Measurements from ENCODE around the gene PLA2G4A.

The PLA2G4A gene

GRCh38 chr1:187033693-187034390, 205.1 kb downstream of the PLA2G4A start:
- DNase-seq, result no peak

- DNase-seq, result no peak
Measured at GRCh38 chr1:187034501-187034900, 205.8 kb downstream of the PLA2G4A start.

- no peak for DNase-seq
Measured at GRCh38 chr1:187037973-187038553, 209.3 kb downstream of the PLA2G4A start.

Data from DMS53 (cell line).